CD4-positive, alpha-beta memory T cell (primary cell): ENCODE measurements around the gene XKR7. TPM values are rescaled to one million over a fixed set of nuclear protein-coding genes. Genes with fewer than 3 reads are reported as not detected.

Experiments used
- CTCF ChIA-PET: fragments of 350-600 bp; sonication (Branson Sonifier 250); formaldehyde crosslinking; loops from one replicate; lab custom pipeline; 2021; ENCODE audit warnings: inconsistent platforms; ENCODE audit not compliant: partially characterized antibody; lab: Charles Lee
- POLR2A ChIA-PET: fragments of 350-600 bp; sonication (Branson Sonifier 250); formaldehyde crosslinking; loops from one replicate; lab custom pipeline; 2021; ENCODE audit not compliant: partially characterized antibody; lab: Charles Lee
- DNase-seq, 5 donors: peaks; one replicate each; pipeline versions ENCODE4 v3.0.0 to v3.0.0-alpha.2; 2020 to 2022; ENCODE audit warnings: mixed read lengths in 1 of 5
- H3K27ac ChIP-seq: one replicate; pipeline ENCODE4 v1.7.0; 2013; ENCODE audit warnings: low read depth, low read length
- H3K27me3 ChIP-seq: 2 replicates; pipeline ENCODE4 v1.7.0; 2013; ENCODE audit warnings: mild to moderate bottlenecking, low read length, moderate library complexity; ENCODE audit not compliant: insufficient read depth
- H3K36me3 ChIP-seq: 2 replicates; pipeline ENCODE4 v1.7.0; 2013; ENCODE audit warnings: mild to moderate bottlenecking, low read length, moderate library complexity; ENCODE audit not compliant: insufficient read depth
- H3K4me1 ChIP-seq: 2 replicates; pipeline ENCODE4 v1.7.0; 2013; ENCODE audit warnings: mild to moderate bottlenecking, low read length, moderate library complexity; ENCODE audit not compliant: insufficient read depth
- H3K4me3 ChIP-seq, 2 donors: one replicate each; pipeline ENCODE4 v1.7.0; 2013; ENCODE audit warnings: low read length in 2 of 2, mild to moderate bottlenecking in 1 of 2
- H3K9me3 ChIP-seq, 2 donors: one replicate each; pipeline ENCODE4 v1.7.0; 2013; ENCODE audit warnings: low read length in 2 of 2, control low read depth in 1 of 2; ENCODE audit not compliant: control insufficient read depth in 1 of 2
- H3K27ac Mint-ChIP-seq, 7 donors: one replicate each; pipeline ENCODE4 v1.8.0; 2020 to 2021; ENCODE audit warnings: mixed read lengths in 7 of 7, mild to moderate bottlenecking in 6 of 7, inconsistent platforms in 3 of 7, moderate library complexity in 3 of 7
- H3K27me3 Mint-ChIP-seq, 2 donors: one replicate each; pipeline ENCODE4 v1.8.0; 2020 to 2021; ENCODE audit warnings: mixed read lengths in 2 of 2
- H3K36me3 Mint-ChIP-seq, 2 donors: one replicate each; pipeline ENCODE4 v1.8.0; 2020 to 2021; ENCODE audit warnings: mixed read lengths in 2 of 2, inconsistent platforms in 1 of 2, mild to moderate bottlenecking in 1 of 2
- H3K4me1 Mint-ChIP-seq, 4 donors: one replicate each; pipeline ENCODE4 v1.8.0; 2020 to 2021; ENCODE audit warnings: mixed read lengths in 4 of 4, mild to moderate bottlenecking in 1 of 4
- H3K4me3 Mint-ChIP-seq, 8 donors: one replicate each; pipeline ENCODE4 v1.8.0; 2020 to 2021; ENCODE audit warnings: mixed read lengths in 8 of 8, mild to moderate bottlenecking in 7 of 8, moderate library complexity in 6 of 8, inconsistent platforms in 3 of 8
- H3K9me3 Mint-ChIP-seq, 8 donors: one replicate each; pipeline ENCODE4 v1.8.0; 2020 to 2021; ENCODE audit warnings: mixed read lengths in 8 of 8, mild to moderate bottlenecking in 5 of 8, inconsistent platforms in 3 of 8, moderate library complexity in 1 of 8
- intact Hi-C: fragments of 100-400 bp; cut with micrococcal nuclease; formaldehyde crosslinking; loops from one replicate; pipeline ENCODE4 v1.15.1; 2023
- polyA plus RNA-seq, 2 donors: library from polyadenylated mRNA; unstranded; fragments of 300-500 nt; fragmentation: Illumina TruSeq; gene quantifications; one replicate each; pipeline ENCODE4 v1.2.3, GENCODE V29; 2021
- total RNA-seq, 2 experiments: library from RNA; stranded (reverse); gene quantifications; one replicate each; pipeline ENCODE4 v1.2.3, GENCODE V29; 2021

XKR7 gene
- total and polyA plus RNA-seq, 4 experiments from 2014 or later, result not detected

GRCh38 chr20:31975874-31976273 is 7.9 kb downstream of the XKR7 start:
- H3K36me3 ChIP-seq, result no peaks in the 10 kb centered on the region
- intact Hi-C loops, result no loop called here
- no peak overlapping the region for H3K27ac ChIP-seq
- no peak overlapping the region for H3K4me3 ChIP-seq
- H3K36me3 Mint-ChIP-seq, result no peaks in the 10 kb centered on the region
- H3K27me3 ChIP-seq, result no peaks in the 10 kb centered on the region
- no peaks in the 10 kb centered on the region for H3K9me3 ChIP-seq
- H3K27me3 Mint-ChIP-seq, result peaks cover 17 to 35% of the 10 kb centered on the region in 2 donors
- no peak overlapping the region for H3K4me3 Mint-ChIP-seq
- no peak overlapping the region for H3K27ac Mint-ChIP-seq
- DNase-seq, result no peak
- CTCF ChIA-PET, result no interaction called here
- POLR2A ChIA-PET, result no interaction called here
- H3K4me1 ChIP-seq, result no peaks in the 10 kb centered on the region
- H3K9me3 Mint-ChIP-seq, result no peaks in the 10 kb centered on the region
- H3K4me1 Mint-ChIP-seq, result no peaks in the 10 kb centered on the region

- no peaks in the 10 kb centered on the region for H3K36me3 ChIP-seq
- no peak overlapping the region for H3K27ac ChIP-seq
- no peak overlapping the region for H3K27ac Mint-ChIP-seq
- no peak for DNase-seq
- no peaks in the 10 kb centered on the region for H3K27me3 ChIP-seq
- no peaks in the 10 kb centered on the region for H3K4me1 Mint-ChIP-seq
- peaks cover 21 to 35% of the 10 kb centered on the region in 2 donors for H3K27me3 Mint-ChIP-seq
- intact Hi-C loops, result no loop called here
- H3K36me3 Mint-ChIP-seq, result no peaks in the 10 kb centered on the region
- CTCF ChIA-PET, result no interaction called here
- H3K4me3 Mint-ChIP-seq, result no peak overlapping the region
- POLR2A ChIA-PET, result no interaction called here
- H3K9me3 Mint-ChIP-seq, result no peaks in the 10 kb centered on the region
- no peaks in the 10 kb centered on the region for H3K4me1 ChIP-seq
- H3K4me3 ChIP-seq, result no peak overlapping the region
- H3K9me3 ChIP-seq, result no peaks in the 10 kb centered on the region
Observed at GRCh38 chr20:31977080-31977479, 9.1 kb downstream of the XKR7 start.

GRCh38 chr20:31979713-31980426 is 11.9 kb downstream of the XKR7 start:
- intact Hi-C loops, result no loop called here
- Histone ChIP-seq H3K27ac (no peak overlapping the region), H3K36me3 (no peaks in the 10 kb centered on the region), H3K9me3 (no peaks in the 10 kb centered on the region), H3K4me3 (no peak overlapping the region), H3K27me3 (no peaks in the 10 kb centered on the region), H3K4me1 (no peaks in the 10 kb centered on the region)
- ChIA-PET CTCF (no interaction called here), POLR2A (no interaction called here)
- Mint-ChIP-seq H3K36me3 (no peaks in the 10 kb centered on the region), H3K4me3 (no peak overlapping the region), H3K27me3 (peaks cover 22 to 27% of the 10 kb centered on the region in 2 donors), H3K9me3 (no peaks in the 10 kb centered on the region), H3K4me1 (no peaks in the 10 kb centered on the region), H3K27ac (no peak overlapping the region)
- no peak for DNase-seq

- no peak for DNase-seq
- H3K27me3 ChIP-seq, result no peaks in the 10 kb centered on the region
Observed at GRCh38 chr20:31981784-31982183, 13.8 kb downstream of the XKR7 start.

GRCh38 chr20:31984981-31985471 is 17.1 kb downstream of the XKR7 start:
- Histone ChIP-seq H3K27me3 (no peaks in the 10 kb centered on the region), H3K4me1 (no peaks in the 10 kb centered on the region), H3K36me3 (no peaks in the 10 kb centered on the region), H3K27ac (no peak overlapping the region), H3K9me3 (no peaks in the 10 kb centered on the region), H3K4me3 (no peak overlapping the region)
- Mint-ChIP-seq H3K9me3 (no peaks in the 10 kb centered on the region), H3K4me3 (no peak overlapping the region), H3K4me1 (peaks cover 0 to 6% (median 0%) of the 10 kb centered on the region in 4 donors), H3K27ac (no peak overlapping the region), H3K36me3 (no peaks in the 10 kb centered on the region), H3K27me3 (peaks cover 5 to 10% of the 10 kb centered on the region in 2 donors)
- DNase-seq, result no peak
- intact Hi-C loops, result no loop called here
- CTCF ChIA-PET, result no interaction called here
- POLR2A ChIA-PET, result no interaction called here

More at GRCh38 chr20:31981784-31982183, 13.8 kb downstream of the XKR7 start:
- H3K9me3 ChIP-seq, result no peaks in the 10 kb centered on the region
- Mint-ChIP-seq H3K27ac (no peak overlapping the region), H3K27me3 (peaks cover 16 to 19% of the 10 kb centered on the region in 2 donors), H3K4me3 (no peak overlapping the region), H3K4me1 (no peaks in the 10 kb centered on the region), H3K36me3 (no peaks in the 10 kb centered on the region), H3K9me3 (no peaks in the 10 kb centered on the region)
- ChIA-PET POLR2A (no interaction called here), CTCF (no interaction called here)
- H3K4me1 ChIP-seq, result no peaks in the 10 kb centered on the region
- H3K4me3 ChIP-seq, result no peak overlapping the region
- H3K27ac ChIP-seq, result no peak overlapping the region
- no peaks in the 10 kb centered on the region for H3K36me3 ChIP-seq
- intact Hi-C loops, result no loop called here

- Histone ChIP-seq H3K4me3 (no peak overlapping the region), H3K9me3 (no peaks in the 10 kb centered on the region), H3K27me3 (no peaks in the 10 kb centered on the region), H3K36me3 (no peaks in the 10 kb centered on the region), H3K4me1 (no peaks in the 10 kb centered on the region), H3K27ac (no peak overlapping the region)
- ChIA-PET POLR2A (no interaction called here), CTCF (no interaction called here)
- no peak for DNase-seq
- Mint-ChIP-seq H3K36me3 (no peaks in the 10 kb centered on the region), H3K27ac (no peak overlapping the region), H3K4me1 (peaks cover 0 to 6% (median 0%) of the 10 kb centered on the region in 4 donors), H3K9me3 (no peaks in the 10 kb centered on the region), H3K4me3 (no peak overlapping the region), H3K27me3 (peaks cover 3 to 6% of the 10 kb centered on the region in 2 donors)
- intact Hi-C loops, result no loop called here
Observed at GRCh38 chr20:31987744-31988143, 19.8 kb downstream of the XKR7 start.

GRCh38 chr20:31988430-31989015 is 20.6 kb downstream of the XKR7 start:
- no peak overlapping the region for H3K4me3 ChIP-seq
- CTCF ChIA-PET, result no interaction called here

More at GRCh38 chr20:31988430-31989015, 20.6 kb downstream of the XKR7 start:
- no peaks in the 10 kb centered on the region for H3K4me1 ChIP-seq
- Mint-ChIP-seq H3K27me3 (peaks cover 6 to 7% of the 10 kb centered on the region in 2 donors), H3K9me3 (no peaks in the 10 kb centered on the region), H3K4me3 (no peak overlapping the region), H3K4me1 (peaks cover 0 to 6% (median 0%) of the 10 kb centered on the region in 4 donors), H3K27ac (no peak overlapping the region), H3K36me3 (no peaks in the 10 kb centered on the region)
- H3K36me3 ChIP-seq, result no peaks in the 10 kb centered on the region
- no peaks in the 10 kb centered on the region for H3K27me3 ChIP-seq
- no peaks in the 10 kb centered on the region for H3K9me3 ChIP-seq
- DNase-seq, result no peak
- intact Hi-C loops, result no loop called here
- POLR2A ChIA-PET, result no interaction called here
- no peak overlapping the region for H3K27ac ChIP-seq
